Activated T-cell treated with anti-CD3 and anti-CD28 coated beads for 24 hours (primary cell): ENCODE measurements around the gene CYP4F3.
"Not testable (repeated sequence)": the region's sequence is repeated elsewhere in the genome, so short reads cannot be mapped to it uniquely, and the experiment has no call there.

ENCODE experiments used
- DNase-seq: peaks from one replicate; pipeline ENCODE4 v3.0.0-alpha.2; 2020; ENCODE audit warnings: low read depth

CYP4F3 gene

DNA sequence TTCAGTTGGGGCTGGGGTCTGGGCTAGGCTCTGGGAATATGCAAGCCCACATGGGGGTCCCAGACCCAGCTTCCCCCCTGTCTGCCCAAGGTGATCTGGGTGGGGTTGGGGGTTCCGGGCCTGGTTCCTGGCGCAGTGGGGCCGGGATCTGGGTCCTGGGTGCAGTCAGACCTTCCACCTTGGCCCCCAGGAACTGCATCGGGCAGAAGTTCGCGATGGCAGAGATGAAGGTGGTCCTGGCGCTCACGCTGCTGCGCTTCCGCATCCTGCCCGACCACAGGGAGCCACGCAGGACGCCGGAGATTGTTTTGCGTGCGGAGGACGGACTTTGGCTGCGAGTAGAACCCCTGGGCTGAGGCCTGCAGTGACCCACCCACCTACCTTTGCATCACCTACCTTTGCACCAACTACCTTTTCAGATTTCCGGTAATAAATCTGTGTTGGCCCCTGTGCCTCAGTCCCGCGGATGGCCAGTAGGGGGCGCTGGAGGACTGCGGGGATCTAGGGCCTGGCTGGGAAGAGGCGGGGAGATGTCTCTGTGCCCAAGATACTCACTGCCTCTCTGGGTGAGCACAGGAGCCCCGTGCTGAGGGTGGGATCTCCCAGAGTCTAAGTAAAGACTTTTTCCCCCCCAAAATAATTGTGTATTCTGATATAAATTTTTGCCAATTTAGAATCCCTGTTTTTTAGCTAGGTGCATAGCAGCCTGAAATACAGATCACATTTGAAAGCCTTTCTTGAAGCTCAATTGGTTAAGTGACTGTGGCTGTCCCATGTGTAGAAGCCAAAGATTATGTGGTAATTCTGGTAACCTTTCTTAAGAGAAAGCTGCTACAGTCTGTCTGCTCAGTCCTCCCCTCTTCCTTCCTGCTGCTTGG is 11.5 kb upstream of the CYP4F3 start:
- DNase-seq: peak; percentile 85

DNA sequence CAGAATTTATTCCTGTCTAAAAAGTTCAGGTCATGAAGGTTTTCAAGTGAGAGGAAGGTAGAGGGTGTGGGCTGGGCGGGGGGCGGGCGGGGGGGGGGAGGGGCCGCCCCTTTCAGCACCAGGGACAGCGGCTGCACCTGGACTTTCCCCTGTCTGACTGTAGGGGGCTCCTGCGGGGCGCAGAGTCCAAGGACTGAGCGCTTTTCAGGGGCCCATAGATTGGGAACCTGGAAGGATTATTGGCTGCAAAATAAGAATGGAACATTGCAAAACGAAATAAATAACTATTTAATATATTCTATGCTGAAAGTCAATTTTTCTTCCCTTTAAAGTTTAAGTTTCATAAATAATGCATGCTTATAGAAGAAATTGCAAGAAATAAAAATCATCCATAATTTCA is 8.9 kb upstream of the CYP4F3 start:
- DNase-seq: no peak

DNA sequence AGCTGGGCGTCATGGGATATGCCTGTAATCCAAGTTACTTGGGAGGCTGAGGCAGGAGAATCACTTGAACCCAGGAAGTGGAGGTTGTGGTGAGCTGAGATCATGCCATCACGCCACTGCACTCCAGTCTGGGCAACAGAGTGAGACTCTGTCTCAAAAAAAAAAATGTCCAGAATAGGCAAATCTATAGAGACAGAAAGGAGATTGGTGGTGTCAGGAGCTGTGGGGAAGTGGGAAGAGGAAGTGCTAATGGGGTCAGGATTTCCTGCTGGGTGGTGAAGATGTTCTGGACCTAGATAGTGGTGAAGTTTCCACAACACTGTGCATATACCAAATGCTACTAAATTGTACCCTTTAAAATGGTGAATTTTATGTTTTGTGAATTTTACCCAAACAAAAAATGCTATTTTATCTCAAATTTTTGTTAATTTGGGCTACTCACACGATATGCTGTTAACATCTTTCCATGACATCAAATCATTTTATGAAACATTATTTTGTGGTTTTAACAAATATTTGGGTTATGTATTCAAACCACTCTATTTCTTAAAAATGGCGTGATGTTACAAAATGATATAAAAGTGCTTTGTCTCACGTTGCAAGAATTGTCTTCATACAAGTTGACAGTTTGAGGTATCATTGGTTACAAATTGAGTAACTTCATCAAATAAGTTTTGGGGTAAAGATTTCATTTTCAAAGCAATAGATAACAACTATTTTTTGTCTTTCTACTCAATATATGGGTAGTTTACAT is 7.4 kb upstream of the CYP4F3 start:
- DNase-seq: no peak

DNA sequence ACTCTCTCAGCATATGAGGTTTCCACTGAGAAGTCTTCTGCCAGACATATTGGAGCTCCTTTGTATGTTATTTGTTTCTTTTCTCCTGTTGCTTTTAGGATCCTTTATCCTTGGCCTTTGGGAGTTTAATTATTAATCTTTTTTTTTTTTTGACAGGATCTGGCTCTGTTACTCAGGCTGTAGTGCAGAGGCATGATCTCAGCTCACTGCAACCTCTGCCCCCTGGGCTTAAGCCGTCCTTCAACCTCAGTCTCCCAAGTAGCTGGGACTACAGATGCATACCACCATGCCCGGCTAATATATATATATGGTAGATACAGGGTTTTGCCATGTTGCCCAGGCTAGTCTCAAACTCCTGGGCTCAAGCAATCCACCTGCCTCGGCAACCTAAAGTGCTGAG is 6.6 kb upstream of the CYP4F3 start:
- no peak for DNase-seq

DNA sequence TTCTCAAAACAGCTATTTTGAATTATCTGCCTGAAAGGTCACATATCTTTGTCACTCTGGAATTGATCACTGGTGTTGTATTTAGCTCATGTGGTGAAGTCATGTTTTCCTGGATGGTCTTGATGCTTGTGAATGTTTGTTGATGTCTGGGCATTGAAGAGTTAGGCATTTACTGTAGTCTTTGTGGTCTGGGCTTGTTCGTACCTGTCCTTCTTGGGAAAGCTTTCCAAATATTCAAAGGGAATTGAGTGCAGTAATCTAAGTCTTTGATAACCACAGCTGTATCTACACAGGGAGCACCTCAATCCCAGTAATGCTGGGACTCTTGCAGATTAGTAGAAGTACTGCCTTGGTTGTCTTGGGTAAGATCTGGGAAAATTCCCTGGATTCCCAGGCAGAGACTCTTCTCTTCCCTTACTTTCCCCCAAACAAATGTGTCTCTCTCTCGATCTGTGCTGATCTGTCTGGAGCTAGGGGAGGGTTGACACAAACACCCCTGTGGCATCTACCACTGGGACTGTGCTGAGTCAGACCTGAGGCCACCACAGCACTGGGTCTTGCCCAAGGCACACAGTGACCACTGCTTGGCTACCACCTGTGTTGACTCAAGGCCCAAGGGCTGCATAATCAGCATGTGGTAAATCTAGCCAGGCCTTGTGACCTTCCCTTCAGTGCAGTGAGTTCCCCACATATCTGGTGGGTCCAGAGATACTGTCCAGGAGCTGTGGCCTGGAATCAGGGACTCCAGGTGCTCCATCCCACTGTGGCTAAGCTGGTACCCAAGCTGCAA is 5.5 kb upstream of the CYP4F3 start:
- no peak for DNase-seq

DNA sequence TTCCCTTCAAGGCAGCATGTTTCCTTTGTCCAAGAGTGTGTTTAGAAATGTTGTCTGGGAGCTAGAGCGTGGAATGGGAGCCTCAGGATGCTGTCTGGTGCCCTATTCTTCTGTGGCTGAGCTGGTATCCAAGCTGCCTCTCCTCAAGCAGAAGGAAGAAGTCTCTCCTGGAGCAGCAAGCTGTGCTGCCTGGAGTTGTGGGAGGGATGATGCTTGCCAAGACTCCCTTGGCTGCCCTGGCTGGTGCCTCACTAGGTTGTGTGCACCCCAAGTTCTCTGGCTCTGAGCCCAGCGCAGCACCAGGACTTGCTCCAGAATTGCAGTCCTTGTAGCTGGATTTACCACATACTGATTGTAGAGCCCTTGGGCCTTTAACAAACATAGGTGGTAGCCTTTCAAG is 4.7 kb upstream of the CYP4F3 start:
- no peak for DNase-seq

DNA sequence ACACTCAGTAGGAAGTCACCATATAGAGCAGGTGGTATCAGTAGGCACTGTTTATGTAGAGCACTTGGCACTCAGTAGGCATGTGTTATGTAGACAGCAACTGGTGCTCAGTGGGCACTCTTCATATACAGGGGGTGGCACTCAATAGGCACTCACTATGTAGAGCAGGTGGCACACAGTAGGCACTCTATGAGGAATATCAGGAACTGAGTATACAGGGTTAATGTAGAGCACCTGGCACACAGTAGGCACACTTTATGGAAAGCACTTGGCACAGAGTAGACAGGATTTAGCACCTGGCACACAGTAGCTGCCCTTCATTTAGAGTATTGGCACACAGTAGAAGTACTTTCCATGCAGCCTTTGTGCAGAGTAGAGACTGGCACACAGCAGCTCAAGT is 1.1 kb upstream of the CYP4F3 start:
- DNase-seq: no peak

DNA sequence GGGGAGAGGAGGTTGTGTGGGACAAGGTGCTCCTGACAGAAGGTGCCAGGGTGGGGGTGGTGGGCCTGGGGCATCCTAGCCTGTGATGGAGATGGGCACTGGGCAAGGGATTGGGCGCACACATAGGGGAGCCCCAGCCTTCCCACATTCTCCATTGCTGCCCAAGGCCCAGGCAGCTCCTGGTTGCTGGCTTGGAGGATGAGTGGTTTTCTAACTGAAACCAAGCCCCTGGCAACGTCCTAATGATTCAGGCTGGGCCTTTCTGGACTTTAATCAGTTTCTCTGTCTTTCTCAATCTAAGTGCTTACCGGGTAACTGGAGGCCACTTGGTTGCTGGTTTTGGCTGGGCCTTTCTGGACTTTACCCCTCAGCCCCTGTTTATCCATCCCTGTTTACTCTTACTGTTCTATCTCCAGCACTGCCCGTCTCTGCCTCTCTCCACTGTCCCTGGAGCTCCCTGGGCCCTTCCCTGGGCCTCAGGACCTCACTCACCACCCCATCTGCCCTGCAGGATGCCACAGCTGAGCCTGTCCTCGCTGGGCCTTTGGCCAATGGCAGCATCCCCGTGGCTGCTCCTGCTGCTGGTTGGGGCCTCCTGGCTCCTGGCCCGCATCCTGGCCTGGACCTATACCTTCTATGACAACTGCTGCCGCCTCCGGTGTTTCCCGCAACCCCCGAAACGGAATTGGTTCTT is 354 bp downstream of the CYP4F3 start:
- no peak for DNase-seq

DNA sequence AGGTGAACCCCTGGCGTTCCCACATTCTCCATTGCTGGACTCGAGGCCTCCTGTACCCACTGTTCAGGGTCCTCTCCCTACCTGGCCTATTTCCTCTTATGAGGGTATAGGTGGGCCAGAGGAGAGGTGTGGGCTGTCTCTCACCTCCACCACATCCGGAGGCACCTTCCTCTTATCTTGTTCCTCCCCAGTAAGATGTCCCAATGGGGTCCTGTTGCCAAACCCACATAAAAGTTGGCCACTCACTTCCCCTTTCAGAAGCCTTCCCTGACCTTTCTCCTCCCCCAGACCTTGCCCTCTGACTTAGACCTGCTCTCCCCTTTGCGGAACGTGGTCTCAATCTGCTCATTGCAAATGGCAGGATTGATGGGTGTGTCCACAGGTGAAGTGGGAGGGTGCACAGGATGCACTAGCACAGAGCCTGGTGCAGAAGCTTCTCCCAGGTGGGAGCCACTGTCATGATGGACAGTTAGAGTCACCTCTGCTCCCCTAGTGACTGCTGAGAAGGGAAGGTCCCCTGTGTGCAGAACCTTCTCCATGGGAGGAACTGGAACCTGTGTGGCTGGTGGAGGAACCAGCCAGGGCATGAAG is 1.3 kb downstream of the CYP4F3 start:
- DNase-seq: no peak

DNA sequence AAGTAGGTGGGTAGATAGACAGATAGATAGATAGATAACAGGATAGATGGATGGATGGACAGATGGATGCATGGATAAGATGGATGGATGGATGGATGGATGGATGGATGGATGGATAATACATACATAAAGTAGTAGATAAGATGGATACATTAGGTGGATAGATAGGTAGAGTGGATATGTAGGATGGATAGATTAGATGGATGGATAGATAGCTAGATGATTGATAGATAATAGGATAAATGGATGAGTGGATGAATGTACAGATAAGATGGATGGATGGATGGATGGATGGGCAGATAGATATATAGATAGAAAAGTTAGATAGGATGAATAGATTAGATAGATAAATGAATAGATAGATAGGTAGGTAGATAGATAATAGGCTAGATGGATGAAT is 2.1 kb downstream of the CYP4F3 start:
- no peak for DNase-seq

DNA sequence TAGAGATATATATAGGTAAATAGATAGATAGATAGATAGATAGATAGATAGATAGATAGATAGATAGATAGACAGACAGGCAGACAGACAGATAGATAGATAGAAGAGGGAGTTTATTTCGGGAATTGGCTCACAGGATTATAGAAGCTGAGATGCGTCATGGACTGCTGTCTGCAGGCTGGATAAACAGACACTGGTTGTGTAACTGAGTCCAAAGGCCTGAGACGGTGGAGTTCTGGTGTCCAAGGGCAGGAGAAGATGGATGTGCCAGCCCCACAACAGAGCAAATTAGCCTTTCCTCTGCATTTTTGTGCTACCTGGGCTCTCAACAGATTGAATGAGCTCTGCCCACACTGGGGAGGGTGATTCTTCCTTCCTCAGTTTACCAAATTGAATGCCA is 2.7 kb downstream of the CYP4F3 start:
- no peak for DNase-seq

DNA sequence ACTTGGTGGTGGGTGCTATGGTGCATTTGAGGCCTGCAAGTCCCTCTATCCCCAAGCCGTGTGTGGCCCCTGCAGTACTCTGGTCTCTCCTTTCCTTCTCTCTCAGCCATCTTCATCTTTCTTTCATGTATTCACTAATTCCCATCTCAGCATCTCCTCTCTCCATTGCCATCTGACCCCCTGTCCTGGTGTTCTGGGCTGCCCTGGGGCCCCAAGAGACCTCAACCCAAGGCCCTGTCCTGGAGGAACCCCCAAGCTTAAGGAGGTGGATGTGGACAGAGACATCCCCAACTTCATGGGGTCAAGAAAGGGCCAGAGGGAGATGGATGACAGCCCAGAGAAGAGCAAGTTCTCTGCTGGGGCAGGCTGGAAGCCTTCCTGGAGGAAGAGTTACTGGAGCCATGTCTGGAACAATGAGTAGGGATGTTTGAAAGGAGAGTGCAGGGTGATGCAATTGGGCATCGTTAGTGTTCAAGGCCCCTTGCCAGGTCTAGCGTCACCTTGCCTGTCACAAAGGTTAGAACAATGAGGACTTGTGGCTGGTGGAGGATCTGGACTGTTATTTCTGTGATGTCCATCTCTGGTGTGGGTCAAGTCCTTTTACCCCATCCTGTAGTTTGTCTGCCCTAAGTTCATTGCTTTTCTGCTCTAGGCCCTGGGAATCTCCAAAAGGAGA is 3.5 kb downstream of the CYP4F3 start:
- DNase-seq: no peak

DNA sequence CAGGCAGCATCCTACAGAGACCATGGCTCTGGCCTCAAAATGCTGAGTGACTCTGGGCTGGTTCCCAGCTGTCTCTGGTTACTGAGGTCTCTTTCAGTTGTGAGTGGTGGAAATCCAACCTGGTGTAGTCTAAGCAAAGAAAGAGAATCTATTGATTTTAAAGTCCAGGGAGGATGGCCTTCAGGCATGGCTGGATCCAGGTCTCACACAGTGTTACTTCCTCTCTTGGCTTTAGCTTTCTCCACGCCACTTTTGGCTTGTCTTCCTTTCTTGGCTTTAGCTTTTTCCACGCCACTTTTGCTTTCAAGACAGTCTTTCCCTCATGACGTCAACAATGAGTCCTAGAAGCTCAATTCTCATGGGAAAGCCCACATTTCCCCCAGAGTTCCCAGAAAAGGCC is 4.1 kb downstream of the CYP4F3 start:
- no peak for DNase-seq

DNA sequence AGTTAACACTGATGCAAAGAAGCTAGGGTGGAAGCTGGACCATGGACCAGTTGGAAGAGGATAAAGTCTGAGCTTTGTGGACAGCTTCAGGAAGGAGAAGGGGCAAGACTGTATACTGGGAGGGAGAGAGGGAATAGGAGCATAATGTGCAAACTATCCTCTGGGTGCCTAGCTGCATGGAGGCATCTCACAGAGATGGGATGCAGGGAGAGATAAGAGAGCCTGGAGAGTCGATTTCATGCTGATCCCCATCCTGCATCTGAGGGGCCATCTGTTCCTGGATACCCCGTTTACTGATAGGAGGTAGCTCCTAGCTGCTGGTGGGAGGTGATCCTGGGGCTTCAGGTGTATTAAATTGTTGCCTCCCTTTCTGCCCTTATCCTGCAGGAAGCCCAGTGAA is 8.8 kb downstream of the CYP4F3 start:
- no peak for DNase-seq

DNA sequence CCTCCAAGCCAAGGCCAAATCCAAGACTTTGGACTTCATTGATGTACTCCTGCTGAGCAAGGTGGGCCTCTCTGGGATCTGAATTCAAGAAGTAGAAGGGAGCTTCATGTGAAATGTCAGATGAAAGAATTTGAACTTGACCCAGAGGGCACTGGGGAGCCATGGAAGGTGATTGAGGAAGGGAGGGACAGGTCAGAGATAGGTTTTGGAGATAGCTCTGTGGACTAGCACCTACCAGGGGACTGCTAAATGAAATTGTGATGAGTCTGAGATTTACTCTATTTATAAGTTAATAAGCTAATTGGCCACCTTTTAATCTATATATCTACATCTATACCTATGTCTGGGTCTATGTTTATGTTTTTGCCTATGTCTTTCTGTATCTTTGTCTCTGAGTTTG is 9.4 kb downstream of the CYP4F3 start:
- DNase-seq: not testable (repeated sequence)

DNA sequence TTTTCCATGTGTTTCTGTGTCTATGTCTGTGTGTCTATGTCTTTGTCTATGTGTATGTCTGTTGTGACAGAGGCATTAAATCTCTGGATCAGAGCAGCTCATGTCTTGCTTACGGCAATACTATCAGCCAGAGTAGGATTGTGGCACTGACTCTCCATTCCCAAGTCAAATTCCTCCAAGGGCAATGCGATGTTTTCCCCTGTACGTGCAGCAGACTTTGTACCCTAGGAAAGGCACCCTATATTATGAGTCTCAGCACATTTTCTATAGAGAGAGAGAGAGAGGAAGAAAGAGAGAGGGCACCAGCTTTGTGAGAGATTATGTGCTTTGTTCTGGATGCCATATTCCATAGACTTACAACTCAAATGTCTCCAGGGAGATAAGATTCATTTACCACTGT is 11.1 kb downstream of the CYP4F3 start:
- no peak for DNase-seq

DNA sequence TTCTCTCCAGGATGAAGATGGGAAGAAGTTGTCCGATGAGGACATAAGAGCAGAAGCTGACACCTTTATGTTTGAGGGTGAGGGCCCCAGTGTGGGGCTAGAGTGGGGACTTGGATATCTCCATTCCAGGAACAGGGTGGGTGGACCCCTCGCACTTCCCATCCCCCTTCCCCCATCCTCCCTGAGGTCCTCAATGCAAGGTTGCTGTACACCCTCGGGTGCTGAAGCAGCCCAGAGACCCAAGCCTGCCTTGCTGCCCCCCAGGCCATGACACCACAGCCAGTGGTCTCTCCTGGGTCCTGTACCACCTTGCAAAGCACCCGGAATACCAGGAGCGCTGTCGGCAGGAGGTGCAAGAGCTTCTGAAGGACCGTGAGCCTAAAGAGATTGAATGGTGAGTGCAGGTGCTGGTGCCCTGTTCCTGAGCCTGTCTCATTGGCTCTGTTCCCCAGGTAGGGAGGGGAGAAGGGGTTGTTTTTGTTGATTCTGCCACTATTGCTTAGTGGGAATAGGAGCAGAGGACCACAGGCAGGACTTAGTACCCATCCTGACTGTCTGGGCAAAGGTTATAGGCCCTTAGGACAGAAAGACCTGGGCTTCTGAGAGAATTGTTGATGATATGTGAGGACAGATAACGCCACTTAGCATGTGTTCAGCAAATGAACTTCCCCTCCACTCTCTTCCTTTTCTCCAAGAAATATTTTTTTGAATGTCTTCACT is 12.0 kb downstream of the CYP4F3 start:
- no peak for DNase-seq

DNA sequence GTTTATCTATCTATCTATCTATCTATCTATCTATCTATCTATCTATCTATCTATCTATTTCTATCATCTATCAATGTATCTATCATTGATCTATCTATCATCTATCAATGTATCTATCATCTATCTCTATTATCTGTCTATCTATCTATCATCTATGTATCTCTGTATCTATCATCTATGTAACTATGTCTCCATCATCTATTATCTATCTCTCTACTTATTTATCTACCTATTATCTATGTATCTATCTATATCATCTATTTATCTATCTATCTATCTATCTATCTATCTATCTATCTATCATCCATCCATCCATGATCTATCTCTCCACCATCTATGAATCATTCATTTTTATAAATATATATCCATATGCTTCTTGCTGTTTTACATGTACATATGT is 15.8 kb downstream of the CYP4F3 start:
- DNase-seq: no peak

DNA sequence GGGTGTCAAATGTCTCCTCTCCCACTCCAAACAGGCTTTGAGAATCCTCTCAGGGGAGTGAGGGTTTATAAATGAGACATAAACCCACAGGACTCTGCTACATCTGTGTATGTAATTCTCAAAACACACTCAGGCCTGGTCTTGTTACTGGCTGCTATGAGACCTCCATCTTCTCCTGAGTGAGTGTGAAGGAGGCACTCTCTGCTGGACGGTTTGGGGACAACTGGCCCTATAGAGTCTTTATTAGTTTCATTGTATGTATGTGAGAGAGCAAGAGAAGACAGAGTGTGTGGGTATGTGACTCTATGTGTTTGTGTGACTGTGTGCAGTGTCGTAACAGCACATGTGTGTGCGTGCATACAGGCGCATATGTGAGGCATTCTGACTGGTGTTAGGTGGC is 22.6 kb downstream of the CYP4F3 start:
- DNase-seq: no peak

DNA sequence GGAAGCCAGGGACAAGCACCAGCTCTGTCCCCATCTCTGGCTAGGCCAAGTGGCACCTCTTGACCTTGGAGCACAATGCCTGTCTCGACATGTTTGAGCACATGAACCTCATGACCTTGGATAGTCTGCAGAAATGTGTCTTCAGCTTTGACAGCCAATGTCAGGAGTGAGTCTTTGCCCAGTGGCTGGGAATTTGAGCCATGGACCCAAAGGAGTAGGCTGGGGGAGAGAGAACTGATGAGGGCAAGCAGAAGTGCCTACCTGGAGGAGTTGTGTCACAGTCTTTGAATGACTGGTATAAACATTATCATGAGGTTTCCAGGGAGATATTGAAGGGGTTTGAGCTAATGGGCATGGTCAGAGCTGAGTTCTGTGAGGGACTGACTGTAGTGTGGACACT is 25.5 kb downstream of the CYP4F3 start:
- no peak for DNase-seq

DNA sequence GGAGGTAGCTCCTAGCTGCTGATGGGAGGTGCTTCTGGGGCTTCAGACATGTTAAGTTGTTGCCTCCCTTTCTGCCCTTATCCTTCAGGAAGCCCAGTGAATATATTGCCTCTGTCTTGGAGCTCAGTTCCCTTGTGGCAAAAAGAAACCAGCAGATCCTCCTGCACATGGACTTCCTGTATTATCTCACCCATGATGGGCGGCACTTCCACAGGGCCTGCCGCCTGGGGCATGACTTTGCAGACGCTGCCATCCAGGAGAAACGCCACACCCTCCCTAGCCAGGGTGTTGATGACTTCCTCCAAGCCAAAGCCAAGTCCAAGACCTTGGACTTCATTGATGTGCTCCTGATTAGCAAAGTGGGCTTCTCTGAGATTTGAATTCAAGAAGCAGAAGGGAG is 26.2 kb downstream of the CYP4F3 start:
- DNase-seq: no peak
